SKM-1 (cell line): ENCODE data around the gene GTF2H3.

Experiments used
- DNase-seq: peaks from one replicate; lab custom pipeline; 2025; ENCODE audit not compliant: unreplicated experiment; lab: John Stamatoyannopoulos, UW

GTF2H3 gene

DNA sequence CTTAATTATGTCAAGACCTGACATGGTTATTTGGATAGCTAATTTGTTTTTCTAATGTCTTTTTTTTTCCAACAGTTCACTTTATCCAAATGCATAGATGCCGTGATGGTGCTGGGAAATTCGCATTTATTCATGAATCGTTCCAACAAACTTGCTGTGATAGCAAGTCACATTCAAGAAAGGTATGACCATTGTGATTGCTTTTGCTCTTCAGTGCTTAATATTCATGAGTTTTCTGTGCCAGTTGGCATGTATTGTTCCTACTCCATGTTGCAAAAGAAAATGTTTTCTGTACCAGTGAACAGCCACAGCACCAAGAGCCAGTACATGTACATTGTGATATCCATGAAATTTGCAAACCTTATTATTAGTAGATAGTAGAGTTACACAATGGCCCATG lies 11.8 kb downstream of the GTF2H3 start:
- no peak for DNase-seq

DNA sequence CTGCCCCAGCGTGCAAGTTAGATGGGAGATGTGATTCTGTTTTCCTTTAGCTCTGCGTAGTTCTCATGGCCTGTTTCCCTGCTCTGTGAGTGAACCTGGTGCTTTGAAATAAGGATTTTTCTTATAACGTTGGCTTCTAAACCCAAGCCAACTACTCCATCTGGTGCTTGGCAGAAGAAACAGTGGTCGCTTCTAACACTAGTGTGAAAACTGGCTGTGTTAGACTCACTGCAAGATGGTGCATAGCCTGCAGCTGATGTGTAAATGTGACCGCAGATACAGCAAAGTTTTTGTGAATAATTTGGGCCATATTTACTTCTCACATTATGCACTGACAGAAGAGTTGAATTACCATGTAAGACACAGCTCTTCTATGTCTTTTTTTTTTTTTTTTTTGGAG lies 12.2 kb downstream of the GTF2H3 start:
- DNase-seq = no peak

DNA sequence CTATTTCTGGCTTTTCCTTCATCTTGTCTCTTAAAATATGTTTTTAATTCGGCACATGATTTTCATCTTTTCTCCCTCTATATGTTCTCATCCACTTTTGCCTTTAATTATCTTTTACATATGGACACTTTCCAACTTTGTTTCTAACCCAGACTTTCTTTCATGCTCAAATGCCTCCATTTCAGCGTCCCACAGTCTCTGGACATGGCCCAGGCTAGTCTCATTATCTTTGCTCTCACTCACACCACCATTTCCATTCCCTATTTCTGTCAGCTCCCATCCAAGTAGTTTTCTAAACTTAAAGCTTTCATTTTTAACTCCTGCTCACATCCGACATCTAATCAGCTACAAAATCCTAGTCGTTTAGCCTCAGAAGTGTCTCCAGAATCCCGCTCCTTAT lies 14.8 kb downstream of the GTF2H3 start:
- DNase-seq = no peak

DNA sequence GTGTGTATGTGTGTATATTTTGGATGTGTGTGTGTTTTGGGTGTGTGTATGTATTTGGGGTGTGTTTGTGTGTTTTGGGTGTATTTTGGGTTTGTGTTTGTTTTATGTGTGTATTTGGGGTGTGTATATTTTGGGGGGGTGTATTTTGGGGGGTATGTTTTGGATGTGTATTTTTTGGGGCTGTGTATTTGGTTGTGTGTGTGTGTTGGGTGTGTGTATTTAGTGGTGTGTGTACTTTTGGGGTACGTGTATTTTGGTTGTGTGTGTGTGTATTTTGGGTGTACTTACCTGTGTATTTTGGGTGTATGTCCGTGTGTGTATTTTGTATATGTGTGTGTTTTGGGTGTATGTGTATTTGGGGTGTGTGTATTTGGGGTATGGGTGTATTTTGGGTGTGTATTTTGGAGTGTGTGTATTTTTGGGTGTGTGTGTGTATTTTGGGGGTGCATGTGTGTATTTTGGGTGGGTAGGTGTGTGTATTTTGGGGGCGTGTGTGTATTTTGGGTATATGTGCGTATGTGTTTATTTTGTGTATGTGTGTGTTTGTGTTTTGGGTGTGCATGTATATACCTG lies 20.6 kb downstream of the GTF2H3 start:
- no peak for DNase-seq

DNA sequence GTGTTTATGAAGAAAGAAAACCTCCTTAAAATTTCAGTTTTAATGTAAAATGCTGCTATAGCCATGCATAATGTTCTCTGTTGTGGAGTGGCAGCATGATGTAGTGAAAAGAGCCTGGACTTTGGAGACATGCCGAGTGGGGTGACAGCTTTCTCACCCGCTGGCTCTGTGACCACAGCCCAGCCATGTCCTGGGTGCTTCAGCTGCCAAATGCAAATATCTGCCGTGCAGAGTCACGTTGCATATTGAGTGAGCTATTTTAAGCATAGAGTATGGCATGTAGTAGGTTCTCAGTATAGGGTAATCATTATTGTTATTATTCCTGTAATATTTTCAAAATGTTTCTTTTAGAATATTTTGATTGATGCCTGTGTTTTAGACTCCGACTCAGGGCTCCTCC lies 21.8 kb downstream of the GTF2H3 start:
- DNase-seq = no peak

DNA sequence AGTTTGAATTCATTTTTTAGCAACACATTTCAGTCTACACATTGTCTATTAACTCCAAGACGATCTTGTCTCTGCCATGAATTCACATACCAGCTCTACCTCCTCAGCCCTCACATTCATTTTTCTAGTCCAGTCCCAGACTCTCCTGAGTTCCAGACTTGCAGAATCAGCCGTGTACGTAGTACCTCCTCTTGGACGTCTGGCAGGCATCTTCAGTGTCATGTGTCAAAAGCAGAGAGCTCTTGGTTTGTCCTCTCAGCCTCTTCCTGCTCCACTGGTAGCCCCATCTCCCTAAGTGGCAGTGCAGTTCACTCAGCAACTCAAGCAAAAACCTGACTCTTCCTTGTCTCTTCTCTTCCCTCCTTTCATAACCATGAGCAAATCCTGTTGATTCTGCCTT lies 22.8 kb downstream of the GTF2H3 start:
- no peak for DNase-seq

DNA sequence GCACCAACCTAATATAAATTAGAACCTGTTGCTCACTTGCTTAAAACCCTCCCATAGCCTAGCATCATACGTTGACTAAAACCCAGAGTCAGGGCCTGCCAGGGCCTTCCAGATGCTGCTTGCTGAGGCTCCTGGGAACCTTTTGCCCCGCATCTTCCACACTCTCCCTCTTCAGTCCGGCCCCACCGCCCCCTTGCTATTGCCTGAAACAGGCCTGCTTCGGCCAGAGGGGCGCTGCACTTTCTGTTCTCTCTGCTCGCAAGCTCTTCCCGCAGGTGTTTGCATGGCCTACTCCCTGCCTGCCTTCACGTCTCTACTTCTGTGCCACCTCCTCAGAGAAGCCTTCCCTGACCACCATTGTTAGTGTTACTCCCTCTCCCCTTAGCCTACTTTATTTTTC lies 23.6 kb downstream of the GTF2H3 start:
- no peak for DNase-seq

DNA sequence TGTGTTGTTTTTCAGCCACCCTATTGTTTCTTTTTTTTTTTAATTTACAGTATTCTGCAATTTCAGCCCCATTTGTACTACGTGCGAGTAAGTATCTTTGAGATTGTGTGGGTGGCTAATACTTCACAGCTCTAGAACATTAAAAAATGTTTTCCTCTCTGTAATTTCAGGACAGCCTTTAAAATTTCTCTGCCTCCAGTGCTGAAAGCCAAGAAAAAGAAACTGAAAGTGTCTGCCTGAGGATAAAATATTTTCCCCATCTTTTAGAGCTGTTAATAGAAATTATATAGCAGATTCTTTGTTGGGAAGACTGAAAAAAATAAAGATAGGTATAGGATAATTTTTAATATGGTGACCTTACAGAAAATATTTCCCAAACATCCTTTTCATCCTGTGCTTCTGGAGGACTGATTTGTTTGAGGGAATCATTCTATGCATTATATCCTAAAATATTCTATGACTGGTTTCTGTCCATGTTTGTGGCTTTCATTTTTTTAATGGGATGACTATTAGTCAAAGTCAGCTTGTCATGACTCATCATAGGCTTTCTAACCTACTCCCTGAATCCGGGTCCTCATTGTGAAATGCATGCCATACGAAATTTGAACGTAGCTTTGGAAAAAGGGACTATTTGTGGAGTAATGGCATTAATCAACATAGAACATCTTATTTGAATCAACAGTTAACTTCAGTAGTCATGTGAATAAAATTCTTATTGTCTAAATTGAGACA lies 26.5 kb downstream of the GTF2H3 start:
- DNase-seq = no peak

DNA sequence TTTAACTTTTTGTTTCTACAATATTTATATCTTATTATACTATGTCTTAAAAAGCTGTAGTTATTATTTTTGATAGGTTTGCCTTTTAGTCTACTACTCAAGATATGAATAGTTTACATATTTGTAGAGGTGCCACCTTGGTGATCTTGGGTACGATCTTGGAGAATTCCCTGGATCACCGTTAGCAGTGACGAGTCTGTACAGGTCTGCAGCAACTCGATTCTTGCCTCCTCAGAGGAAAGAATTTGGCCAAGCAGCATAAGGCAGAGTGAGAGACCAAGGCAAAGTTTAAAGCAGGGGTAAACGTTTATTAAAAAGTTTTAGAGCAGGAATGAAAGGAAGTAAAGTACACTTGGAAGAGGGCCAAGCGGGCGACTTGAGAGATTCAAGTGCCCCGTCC lies 34.1 kb downstream of the GTF2H3 start:
- DNase-seq = no peak

DNA sequence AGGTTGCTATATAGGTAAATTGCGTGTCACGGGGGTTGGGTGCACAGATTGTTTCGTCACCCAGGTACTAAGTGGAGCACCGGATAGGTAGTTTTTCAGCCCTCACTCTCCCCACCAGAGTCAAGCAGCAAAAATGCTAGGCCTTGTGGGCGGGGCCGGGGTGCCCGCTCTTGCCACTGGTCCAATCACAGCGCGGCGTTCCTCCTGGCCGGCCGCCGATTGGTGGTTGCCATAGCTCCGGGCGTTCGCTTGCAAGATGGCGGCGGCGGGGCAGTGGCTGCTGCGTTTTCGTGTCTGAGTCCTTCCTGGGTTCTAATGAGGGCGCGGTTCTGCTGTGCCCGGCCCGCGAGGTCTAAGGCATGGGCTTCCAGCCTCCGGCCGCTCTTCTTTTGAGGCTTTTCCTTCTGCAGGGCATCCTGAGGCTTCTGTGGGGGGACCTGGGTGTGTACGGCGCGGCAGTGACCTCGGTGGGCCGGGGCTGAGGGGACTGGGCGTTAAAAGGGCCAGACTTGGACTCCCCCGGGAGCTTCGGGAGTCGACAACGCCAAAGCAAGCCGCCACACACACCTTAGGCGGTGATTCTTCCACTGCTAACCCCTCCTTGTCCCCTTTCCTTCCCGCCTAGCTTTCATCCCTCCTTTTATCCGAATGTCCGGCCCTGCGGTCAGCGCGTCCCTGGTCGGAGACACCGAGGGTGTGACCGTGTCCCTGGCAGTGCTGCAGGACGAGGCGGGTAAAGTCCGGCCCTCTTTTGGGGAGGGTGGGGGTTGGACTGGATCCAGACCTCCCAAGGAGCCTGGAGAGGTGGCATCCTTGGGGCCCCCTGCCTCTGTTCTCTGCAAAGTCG lies 37.5 kb downstream of the GTF2H3 start, which contains the start of gene TCTN2:
TCTN2 (plus strand) TSS at position 232 of the 847 bp plus-strand sequence; CDS start at position 360, 128 bp downstream.
- peak; percentile 11 for DNase-seq

DNA sequence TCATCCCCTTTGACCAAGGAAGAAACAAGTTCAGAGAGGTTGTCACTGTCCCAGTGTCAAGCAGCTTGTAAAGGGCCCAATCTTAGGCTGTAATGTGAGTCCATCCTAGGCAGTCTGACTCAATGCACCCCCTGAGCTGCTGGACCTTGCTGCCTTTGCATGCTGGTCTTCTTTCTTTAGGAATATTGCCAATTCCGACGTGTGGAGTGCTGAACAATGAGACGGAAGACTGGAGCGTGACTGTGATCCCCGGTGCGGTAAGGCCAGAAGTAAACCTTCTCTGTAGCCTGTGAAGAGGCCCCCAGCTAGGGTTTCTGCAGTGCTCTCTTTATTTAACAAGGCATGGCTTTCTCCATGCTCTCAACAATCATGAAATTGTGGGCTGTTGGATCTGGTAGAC lies 38.2 kb downstream of the GTF2H3 start:
- no peak for DNase-seq

DNA sequence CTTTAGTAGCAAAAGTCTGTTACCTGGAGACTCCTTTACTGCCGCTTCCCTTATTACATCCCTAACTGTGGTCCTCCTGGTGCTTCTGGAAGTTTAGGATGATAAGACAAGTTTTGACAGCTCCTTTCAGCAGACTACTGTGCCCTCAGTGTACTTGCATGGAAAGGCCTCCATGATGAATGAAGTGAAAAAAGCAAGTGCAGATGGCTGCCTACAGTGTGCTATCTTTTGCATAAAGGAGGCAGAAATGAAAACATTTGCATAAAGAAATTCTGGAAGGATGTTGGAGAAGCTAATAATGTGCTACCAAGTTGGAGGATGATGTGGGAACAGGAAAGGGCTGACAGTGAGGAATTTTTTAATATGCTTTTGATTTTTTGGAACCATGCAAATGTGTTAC lies 41.8 kb downstream of the GTF2H3 start:
- no peak for DNase-seq

DNA sequence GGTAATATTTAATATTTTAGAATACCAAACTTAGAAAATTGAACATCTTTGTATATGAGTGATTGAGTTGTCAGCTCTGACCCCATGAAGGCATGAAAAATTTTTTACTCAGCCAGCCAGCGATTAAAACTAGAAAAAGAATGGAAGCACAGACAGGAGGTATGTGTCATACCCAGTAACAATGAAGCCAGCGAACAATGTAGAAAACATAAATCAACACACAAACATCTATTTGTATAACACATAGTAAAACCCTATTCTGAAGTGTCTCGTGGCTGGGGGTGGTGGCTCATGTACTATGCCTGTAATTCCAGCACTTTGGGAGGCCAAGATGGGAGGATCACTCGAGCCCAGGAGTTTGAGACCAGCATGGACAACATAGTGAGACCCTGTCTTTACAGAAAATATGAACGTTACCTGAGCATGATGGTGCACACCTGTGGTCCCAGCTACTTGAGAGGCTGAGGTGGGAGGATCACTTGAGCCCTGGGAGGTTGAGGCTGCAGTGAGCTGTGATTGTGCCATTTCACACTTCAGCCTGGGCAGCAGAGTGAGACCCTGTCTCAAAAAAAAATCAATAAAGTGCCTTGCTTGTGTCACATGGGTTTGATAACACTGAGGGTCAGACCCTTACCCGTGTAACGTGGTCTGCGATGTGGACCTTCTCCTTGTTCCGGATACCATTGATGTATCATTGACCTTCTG lies 43.1 kb downstream of the GTF2H3 start:
- no peak for DNase-seq

DNA sequence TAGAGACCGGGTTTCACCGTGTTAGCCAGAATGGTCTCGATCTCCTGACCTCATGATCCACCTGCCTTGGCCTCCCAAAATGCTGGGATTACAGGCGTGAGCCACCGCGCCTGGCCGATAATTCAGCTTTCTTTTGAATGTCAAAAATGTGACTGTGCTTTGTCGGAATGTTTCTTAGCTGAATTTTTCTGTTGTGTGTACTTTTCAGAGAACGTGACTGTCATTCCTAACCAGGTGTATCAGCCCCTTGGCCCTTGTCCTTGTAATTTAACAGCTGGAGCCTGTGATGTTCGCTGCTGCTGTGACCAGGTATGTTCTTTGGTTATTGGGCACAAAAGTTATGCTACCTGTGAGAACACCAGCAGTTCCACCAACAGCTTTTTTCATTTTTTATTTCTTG lies 45.4 kb downstream of the GTF2H3 start:
- DNase-seq = no peak

DNA sequence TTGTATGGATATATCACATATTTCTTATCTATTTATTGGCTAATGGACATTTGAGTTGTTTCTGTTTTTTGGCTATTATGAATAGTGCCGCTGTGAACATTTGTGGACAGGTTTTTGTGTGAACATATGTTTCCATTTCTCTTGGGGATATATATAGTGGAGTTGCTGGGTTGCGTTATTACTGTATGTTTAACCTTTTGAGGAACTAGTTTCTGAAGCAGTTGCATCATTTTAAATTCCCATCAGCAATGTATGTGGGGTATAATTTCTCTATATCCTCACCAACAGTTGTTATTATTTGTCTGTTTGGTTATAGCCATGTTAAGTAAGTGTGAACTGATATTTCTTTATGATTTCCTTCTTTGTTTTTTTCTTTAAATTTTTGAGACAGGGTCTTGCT lies 48.0 kb downstream of the GTF2H3 start:
- peak; percentile 17 for DNase-seq

DNA sequence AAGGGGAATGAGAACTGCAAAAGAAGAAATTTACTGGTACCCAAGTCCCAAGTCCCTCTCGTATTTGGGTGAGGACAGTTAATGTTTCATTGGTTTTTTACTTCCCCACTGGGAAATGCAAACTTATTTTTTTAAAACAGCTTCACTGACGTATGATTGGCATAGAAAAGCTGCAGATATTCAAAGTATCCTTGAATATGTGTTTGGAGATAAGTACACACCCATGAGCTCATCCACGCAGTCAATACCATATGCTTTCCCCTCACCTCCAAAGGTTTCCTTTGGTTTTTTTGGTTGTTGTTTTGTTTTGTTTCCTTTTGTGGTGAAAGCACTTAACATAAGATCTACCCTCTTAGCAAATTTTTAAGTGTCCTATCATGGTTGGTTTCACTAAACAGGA lies 50.3 kb downstream of the GTF2H3 start:
- DNase-seq = no peak

DNA sequence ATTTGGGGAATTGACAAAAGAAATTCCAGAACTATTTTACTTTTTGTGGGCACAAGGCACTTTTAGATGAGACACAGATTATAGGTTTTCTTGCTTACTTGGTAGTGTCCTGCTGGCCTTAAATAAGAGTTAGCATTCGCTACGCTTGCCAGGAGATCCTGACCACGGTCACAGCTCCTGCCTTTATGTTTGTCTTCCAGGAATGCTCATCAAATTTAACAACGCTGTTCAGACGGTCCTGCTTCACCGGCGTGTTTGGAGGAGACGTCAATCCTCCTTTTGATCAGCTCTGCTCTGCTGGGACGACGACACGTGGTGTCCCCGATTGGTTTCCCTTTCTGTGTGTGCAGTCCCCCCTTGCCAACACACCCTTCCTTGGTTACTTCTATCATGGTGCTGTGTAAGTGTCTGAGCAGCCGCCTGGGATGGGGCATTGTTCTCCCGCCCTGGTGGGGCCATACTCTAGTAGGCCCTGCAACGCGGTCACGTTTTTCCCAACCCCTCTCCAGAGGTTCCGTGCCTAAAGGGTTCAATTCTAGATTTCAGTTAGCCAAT lies 53.1 kb downstream of the GTF2H3 start:
- DNase-seq = no peak

DNA sequence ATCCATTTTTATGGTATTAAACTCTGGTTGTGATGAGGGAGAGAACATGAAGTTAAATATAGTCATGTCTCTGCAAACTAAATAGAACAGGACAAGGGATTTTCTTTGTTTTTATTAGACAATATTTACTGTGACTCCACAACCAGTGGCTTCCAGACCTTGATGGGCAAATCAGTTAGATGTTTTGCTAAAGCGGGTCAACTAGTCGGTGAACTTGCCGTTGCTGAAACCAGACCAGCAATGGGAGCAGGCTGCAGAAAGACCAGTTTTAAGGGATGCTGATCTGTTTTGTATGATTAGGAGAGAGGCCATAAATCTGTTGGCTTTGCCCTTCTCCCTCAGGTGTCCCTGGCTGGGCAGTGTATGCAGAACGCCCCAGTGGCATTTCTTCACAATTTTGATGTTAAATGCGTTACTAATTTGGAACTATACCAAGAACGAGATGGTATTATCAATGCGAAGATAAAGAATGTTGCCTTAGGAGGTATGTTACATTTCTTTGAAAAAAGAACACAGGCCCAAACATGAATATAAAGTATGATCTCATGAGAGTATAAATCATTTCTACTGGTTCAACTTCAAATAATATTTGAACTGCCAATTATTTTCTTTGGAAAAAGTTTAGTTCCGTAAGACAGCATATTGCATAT lies 56.7 kb downstream of the GTF2H3 start:
- no peak for DNase-seq

DNA sequence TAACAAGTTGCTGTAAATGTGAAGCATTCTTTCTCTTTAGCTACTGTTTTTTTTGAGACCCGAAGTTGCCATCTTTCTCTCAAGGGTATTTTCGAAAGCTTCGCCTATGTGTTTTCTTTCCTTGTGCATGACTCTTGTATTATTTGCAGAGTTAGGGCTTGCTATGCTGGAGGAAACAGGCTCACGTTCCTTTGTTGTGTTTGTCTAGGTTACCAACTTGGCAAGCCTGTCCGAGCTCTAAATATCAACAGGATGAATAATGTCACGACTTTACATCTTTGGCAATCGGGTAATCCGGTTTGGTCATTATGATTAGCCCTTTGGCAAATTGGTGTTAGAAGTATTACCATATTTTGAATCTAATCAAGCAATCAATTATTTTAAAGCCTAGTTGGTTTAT lies 62.6 kb downstream of the GTF2H3 start:
- DNase-seq = no peak

DNA sequence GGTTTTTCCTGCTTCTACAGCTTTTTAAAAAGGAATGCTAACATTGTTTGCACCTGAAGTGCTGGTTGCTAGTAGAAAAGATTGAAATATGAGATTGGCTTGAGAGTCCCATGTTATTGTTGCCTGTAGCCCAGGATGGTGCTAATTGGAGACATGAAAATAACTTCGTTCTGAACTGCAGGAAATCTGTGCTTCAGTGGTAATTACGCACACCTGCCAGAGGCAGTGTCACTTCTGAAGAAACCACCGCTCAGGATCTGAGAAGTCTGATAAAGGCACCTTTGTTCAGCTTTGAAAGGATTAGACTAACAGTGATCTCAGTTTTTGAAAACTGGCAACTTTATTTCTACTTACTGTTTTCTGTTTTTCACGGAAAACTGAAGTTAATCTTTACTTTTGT lies 63.0 kb downstream of the GTF2H3 start:
- no peak for DNase-seq

DNA sequence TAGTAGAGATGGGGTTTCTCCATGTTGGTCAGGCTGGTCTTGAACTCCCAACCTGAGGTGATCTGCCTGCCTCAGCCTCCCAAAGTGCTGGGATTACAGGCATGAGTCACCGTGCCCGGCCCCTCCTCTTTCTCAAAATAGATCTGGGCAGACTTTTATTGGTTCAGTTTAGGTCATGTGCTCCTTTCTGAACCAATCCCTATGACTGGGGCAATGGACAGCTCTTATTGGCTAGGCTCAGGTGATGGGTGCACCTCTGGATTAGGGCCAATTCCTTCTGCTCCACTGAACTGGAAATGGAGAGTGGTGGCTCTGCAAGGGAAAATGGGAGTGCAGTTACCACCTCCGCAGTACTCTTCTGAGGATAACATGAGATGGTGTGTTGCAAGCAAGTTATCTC lies 72.3 kb downstream of the GTF2H3 start:
- no peak for DNase-seq
